Activated naive CD4-positive, alpha-beta T cell treated with anti-CD3 and anti-CD28 coated beads for 36 hours (primary cell): Measurements from ENCODE around the gene SDK2. TPM values are rescaled to one million over a fixed set of nuclear protein-coding genes. Genes with fewer than 3 reads are reported as not detected.

Experiments
- CTCF ChIA-PET: fragments of 350-600 bp; sonication (Branson Sonifier 250); formaldehyde crosslinking; loops from one replicate; lab custom pipeline; 2021; ENCODE audit warnings: antibody characterized with exemption; lab: Charles Lee
- DNase-seq: peaks from one replicate; pipeline ENCODE4 v3.0.0-alpha.2; 2020
- H3K27ac Mint-ChIP-seq: one replicate; pipeline ENCODE4 v1.8.0; 2021; ENCODE audit warnings: mild to moderate bottlenecking, mixed read lengths
- H3K27me3 Mint-ChIP-seq: one replicate; pipeline ENCODE4 v1.8.0; 2021; ENCODE audit warnings: low read depth, mixed read lengths
- H3K36me3 Mint-ChIP-seq: one replicate; pipeline ENCODE4 v1.8.0; 2021; ENCODE audit warnings: low read depth, mixed read lengths
- H3K4me1 Mint-ChIP-seq: one replicate; pipeline ENCODE4 v1.8.0; 2021; ENCODE audit warnings: low read depth, mixed read lengths
- H3K4me3 Mint-ChIP-seq: one replicate; pipeline ENCODE4 v1.8.0; 2021; ENCODE audit warnings: mild to moderate bottlenecking, moderate library complexity, mixed read lengths
- H3K9me3 Mint-ChIP-seq: one replicate; pipeline ENCODE4 v1.8.0; 2021; ENCODE audit warnings: mixed read lengths
- intact Hi-C: fragments of 100-400 bp; cut with micrococcal nuclease; formaldehyde crosslinking; loops from one replicate; pipeline ENCODE4 v1.15.1; 2023
- total RNA-seq, 2 experiments: library from RNA; stranded (reverse); gene quantifications; one replicate each; pipeline ENCODE4 v1.2.3, GENCODE V29; 2021

Gene SDK2
- total RNA-seq, 2 experiments from 2014 or later: 0.27 to 0.50 TPM

- Mint-ChIP-seq H3K9me3 (peaks cover 4% of the 10 kb centered on the region), H3K27ac (no peak overlapping the region), H3K36me3 (no peaks in the 10 kb centered on the region), H3K4me1 (peaks cover 5% of the 10 kb centered on the region), H3K27me3 (peaks cover 14% of the 10 kb centered on the region), H3K4me3 (no peak overlapping the region)
- no peak for DNase-seq
- CTCF ChIA-PET: no interaction called here
- intact Hi-C loops: loop anchor here (5.0 kb wide), 2 partner anchors 194 to 304 kb away; no protein-coding TSS in a partner anchor
Observed at GRCh38 chr17:73648543-73648820, 4.2 kb upstream of the SDK2 start.

DNA sequence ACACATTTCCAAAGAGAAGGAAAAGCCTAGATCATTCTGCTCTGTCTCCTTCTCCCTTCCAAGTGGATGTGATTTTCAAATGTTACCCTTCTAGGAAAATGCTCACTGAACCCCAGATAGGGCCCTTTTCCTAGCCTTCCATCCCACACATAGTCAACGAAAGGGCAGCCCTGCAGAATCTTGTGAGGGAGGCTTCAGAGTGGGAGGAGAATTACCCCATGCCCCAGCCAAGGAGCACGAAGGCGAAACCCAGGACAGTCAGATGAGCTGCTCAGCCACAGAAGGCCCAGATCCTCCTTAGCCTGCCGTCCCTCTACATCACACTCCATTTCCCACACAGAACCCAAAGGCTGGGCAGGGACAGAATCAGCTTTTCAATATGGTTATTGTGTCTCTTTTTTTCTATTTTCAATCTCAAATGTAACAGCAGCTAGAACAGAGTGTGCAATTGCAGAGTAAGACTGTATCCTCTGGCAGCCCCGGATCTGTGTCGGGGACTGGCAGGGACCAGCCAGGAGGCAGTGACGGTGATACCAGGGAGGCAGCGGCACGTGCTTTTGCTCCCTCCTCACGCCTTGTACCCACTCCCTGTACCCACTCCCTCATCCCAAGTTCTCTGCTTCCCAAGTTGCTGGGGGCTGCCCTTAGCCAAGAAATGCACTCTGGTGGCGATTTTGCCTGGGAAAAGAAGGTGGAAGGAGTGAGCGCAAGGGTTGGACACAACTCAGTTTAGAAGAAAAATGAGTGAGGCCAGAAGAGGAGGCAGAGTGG, 3.7 kb upstream of the SDK2 start:
- H3K27ac Mint-ChIP-seq: no peak overlapping the region
- H3K4me3 Mint-ChIP-seq: no peak overlapping the region
- H3K36me3 Mint-ChIP-seq: no peaks in the 10 kb centered on the region
- no peak for DNase-seq
- H3K4me1 Mint-ChIP-seq: peaks cover 6% of the 10 kb centered on the region
- peaks cover 15% of the 10 kb centered on the region for H3K27me3 Mint-ChIP-seq
- intact Hi-C loops: loop anchor here (5.0 kb wide), 2 partner anchors 194 to 304 kb away; no protein-coding TSS in a partner anchor
- H3K9me3 Mint-ChIP-seq: no peaks in the 10 kb centered on the region
- CTCF ChIA-PET: no interaction called here

DNA sequence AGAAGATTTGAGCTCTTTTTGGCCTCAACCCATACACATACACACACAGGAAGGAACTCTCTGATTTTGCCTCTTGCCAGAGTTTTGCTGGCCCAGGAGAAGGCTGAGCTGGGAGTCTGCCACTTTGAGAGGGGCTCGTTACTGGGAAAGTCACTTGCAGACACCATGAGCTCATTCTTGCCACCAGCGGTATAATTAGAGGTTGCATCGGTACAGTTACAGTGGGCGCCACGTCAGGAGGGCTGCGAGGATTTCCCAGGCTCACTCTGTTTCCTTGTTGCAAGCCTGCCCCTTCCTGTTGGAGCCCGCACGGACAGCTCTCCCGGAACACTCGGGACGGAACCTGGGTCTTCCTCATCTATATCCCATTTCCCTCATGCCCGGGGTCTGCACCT, 3.1 kb upstream of the SDK2 start:
- Mint-ChIP-seq H3K4me3 (no peak overlapping the region), H3K27me3 (peaks cover 18% of the 10 kb centered on the region), H3K9me3 (no peaks in the 10 kb centered on the region), H3K4me1 (peaks cover 9% of the 10 kb centered on the region), H3K36me3 (no peaks in the 10 kb centered on the region), H3K27ac (no peak overlapping the region)
- DNase-seq: no peak
- intact Hi-C loops: loop anchor here (5.0 kb wide), 2 partner anchors 195 to 305 kb away; no protein-coding TSS in a partner anchor
- CTCF ChIA-PET: interaction anchor here (0.8 kb wide), 1 partner anchor 15 kb away, joined by 4 read pairs; no protein-coding TSS in a partner anchor

- DNase-seq: no peak
- CTCF ChIA-PET: interaction anchor here (0.8 to 1.1 kb wide), 2 partner anchors 16 to 217 kb away, joined by 3 to 4 read pairs; no protein-coding TSS in a partner anchor
- intact Hi-C loops: loop anchor here (5.0 kb wide), 2 partner anchors 196 to 306 kb away; no protein-coding TSS in a partner anchor
- Mint-ChIP-seq H3K4me3 (no peak overlapping the region), H3K27ac (no peak overlapping the region), H3K36me3 (no peaks in the 10 kb centered on the region), H3K9me3 (no peaks in the 10 kb centered on the region), H3K27me3 (peaks cover 24% of the 10 kb centered on the region), H3K4me1 (peaks cover 14% of the 10 kb centered on the region)
Observed at GRCh38 chr17:73646409-73647300, 2.4 kb upstream of the SDK2 start.

GRCh38 chr17:73645050-73645871, 1.0 kb upstream of the SDK2 start:
- intact Hi-C loops: loop anchor here (2.0 to 5.0 kb wide), 3 partner anchors 52 to 307 kb away; no protein-coding TSS in a partner anchor
- H3K4me3 Mint-ChIP-seq: no peak overlapping the region
- no peak overlapping the region for H3K27ac Mint-ChIP-seq
- peak; percentile 31 for DNase-seq
- peaks cover 25% of the 10 kb centered on the region for H3K27me3 Mint-ChIP-seq
- H3K4me1 Mint-ChIP-seq: peaks cover 16% of the 10 kb centered on the region
- H3K9me3 Mint-ChIP-seq: no peaks in the 10 kb centered on the region
- CTCF ChIA-PET: interaction anchor here (1.1 kb wide), 1 partner anchor 216 kb away, joined by 3 read pairs; no protein-coding TSS in a partner anchor
- H3K36me3 Mint-ChIP-seq: no peaks in the 10 kb centered on the region

GRCh38 chr17:73643852-73644144, 447 bp downstream of the SDK2 start:
- peaks cover 25% of the 10 kb centered on the region for H3K27me3 Mint-ChIP-seq
- DNase-seq: no peak
- H3K9me3 Mint-ChIP-seq: no peaks in the 10 kb centered on the region
- CTCF ChIA-PET: no interaction called here
- peaks cover 16% of the 10 kb centered on the region for H3K4me1 Mint-ChIP-seq
- H3K27ac Mint-ChIP-seq: no peak overlapping the region
- H3K36me3 Mint-ChIP-seq: no peaks in the 10 kb centered on the region
- intact Hi-C loops: loop anchor here (2.0 to 5.0 kb wide), 4 partner anchors 51 to 534 kb away; no protein-coding TSS in a partner anchor
- peak overlapping the region; percentile 66 for H3K4me3 Mint-ChIP-seq

DNA sequence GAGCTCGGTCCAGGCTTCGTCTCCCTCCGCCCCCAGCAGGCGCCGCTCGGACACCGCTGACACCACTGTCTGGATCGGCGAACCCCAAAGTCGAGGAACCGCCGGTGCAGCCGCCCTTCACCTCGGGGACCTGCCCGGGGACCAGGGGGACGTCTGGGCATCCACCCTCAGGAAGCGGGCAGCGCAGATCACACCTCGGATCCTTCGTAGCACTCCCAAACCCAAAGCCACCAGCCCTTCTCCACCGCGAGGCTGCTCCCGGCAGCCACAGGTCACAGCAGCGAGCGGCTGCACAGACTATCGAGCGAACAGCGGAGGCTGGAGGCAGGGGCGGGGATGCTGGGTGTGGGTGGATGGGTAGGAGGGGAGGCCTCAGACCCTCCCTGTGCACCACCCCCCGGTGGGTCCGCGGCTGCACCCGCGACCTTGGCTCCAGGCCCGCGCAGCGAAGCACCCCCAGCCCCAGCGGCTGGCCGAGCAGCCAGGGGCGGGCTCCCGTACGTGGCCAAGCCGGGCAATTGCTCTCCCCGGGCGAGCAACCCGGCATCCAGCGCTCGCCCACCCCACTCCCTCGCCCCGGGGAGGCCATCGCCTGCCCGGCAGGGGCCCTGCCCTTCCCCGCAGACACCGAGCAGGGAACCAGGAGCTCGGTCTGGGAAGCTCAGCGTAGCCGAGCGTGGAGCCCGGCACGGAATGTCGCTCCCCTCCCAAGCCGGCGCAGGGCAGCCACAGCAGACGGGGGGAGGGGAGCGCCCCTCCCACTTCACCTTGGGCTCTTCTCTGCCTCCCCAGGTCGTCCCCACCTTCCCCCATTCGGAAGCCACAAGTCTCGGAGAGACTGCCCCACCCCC, 1.0 kb downstream of the SDK2 start:
- Mint-ChIP-seq H3K4me3 (peak overlapping the region; percentile 60), H3K27ac (no peak overlapping the region), H3K4me1 (peaks cover 16% of the 10 kb centered on the region), H3K27me3 (peaks cover 25% of the 10 kb centered on the region), H3K9me3 (no peaks in the 10 kb centered on the region), H3K36me3 (no peaks in the 10 kb centered on the region)
- DNase-seq: peak; percentile 44
- CTCF ChIA-PET: no interaction called here
- intact Hi-C loops: loop anchor here (2.0 to 5.0 kb wide), 3 partner anchors 68 to 534 kb away; no protein-coding TSS in a partner anchor

GRCh38 chr17:73642659-73643000, 1.6 kb downstream of the SDK2 start:
- Mint-ChIP-seq H3K27me3 (peaks cover 25% of the 10 kb centered on the region), H3K4me1 (peaks cover 16% of the 10 kb centered on the region), H3K36me3 (no peaks in the 10 kb centered on the region), H3K9me3 (no peaks in the 10 kb centered on the region), H3K4me3 (peak overlapping the region; percentile 60), H3K27ac (no peak overlapping the region)
- intact Hi-C loops: loop anchor here (1.0 to 5.0 kb wide), 4 partner anchors 68 to 535 kb away; no protein-coding TSS in a partner anchor
- no peak for DNase-seq
- CTCF ChIA-PET: no interaction called here

GRCh38 chr17:73641826-73642600, 2.2 kb downstream of the SDK2 start:
- H3K4me1 Mint-ChIP-seq: peaks cover 16% of the 10 kb centered on the region
- H3K27ac Mint-ChIP-seq: no peak overlapping the region
- no peaks in the 10 kb centered on the region for H3K36me3 Mint-ChIP-seq
- no peak overlapping the region for H3K4me3 Mint-ChIP-seq
- peaks cover 25% of the 10 kb centered on the region for H3K27me3 Mint-ChIP-seq
- intact Hi-C loops: loop anchor here (1.0 to 5.0 kb wide), 4 partner anchors 69 to 535 kb away; no protein-coding TSS in a partner anchor
- no peaks in the 10 kb centered on the region for H3K9me3 Mint-ChIP-seq
- no peak for DNase-seq
- CTCF ChIA-PET: interaction anchor here (1.9 kb wide), 1 partner anchor 212 kb away, joined by 6 read pairs; no protein-coding TSS in a partner anchor

DNA sequence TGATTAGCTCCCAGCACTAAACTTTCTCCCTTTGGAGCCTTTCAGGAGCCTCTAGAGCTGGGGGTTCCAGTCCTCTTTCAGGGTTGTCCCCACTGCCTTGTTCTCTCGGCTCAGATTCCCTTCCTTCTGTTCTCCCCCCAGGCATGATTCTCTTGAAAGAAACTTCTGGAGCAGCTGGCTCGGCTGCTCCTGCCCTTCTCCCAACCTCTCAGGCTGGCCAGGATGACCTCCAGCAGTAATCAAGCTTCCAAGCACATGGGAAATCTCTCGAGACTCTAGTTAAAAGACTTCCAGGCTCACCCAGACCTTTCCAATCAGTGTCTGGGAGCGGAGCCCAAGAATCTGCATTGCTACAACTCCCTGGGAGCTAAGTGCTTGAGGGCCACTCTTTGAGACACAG, 3.6 kb downstream of the SDK2 start:
- no peak for DNase-seq
- H3K36me3 Mint-ChIP-seq: no peaks in the 10 kb centered on the region
- no peak overlapping the region for H3K4me3 Mint-ChIP-seq
- peaks cover 14% of the 10 kb centered on the region for H3K4me1 Mint-ChIP-seq
- CTCF ChIA-PET: interaction anchor here (0.6 to 1.9 kb wide), 2 partner anchors 211 to 213 kb away, joined by 3 to 6 read pairs; no protein-coding TSS in a partner anchor
- intact Hi-C loops: loop anchor here (5.0 kb wide), 1 partner anchor 537 kb away; no protein-coding TSS in a partner anchor
- H3K9me3 Mint-ChIP-seq: no peaks in the 10 kb centered on the region
- H3K27ac Mint-ChIP-seq: no peak overlapping the region
- H3K27me3 Mint-ChIP-seq: peaks cover 19% of the 10 kb centered on the region
